Lung (tissue), 12 donors: ENCODE results near the gene LRCH3. TPM values are rescaled to one million over a fixed set of nuclear protein-coding genes. Genes with fewer than 3 reads are reported as not detected.

ENCODE experiments used
- ATAC-seq: fragments of 200-7000 bp; cut with Tn5 transposase; one replicate; pipeline ENCODE4 v1.9.1; 2020; ENCODE audit warnings: moderate number of reproducible peaks; ENCODE audit not compliant: insufficient read depth, low FRiP score
- DNase-seq, 3 donors: peaks; one replicate each; pipeline ENCODE4 v3.0.0-alpha.2; 2013 to 2017
- H3K27ac ChIP-seq, 2 donors: one replicate each; pipeline ENCODE4 v1.5.1; 2013; ENCODE audit warnings: mild to moderate bottlenecking in 2 of 2, moderate library complexity in 2 of 2, control low read depth in 1 of 2, inconsistent platforms in 1 of 2, low read depth in 1 of 2, low read length in 1 of 2
- H3K27me3 ChIP-seq, 3 donors: one replicate each; pipeline ENCODE4 v1.5.1; 2013; ENCODE audit warnings: low read length in 2 of 3; ENCODE audit not compliant: control insufficient read depth in 3 of 3, insufficient read depth in 3 of 3
- H3K36me3 ChIP-seq, 4 donors: one replicate each; pipeline ENCODE4 v1.5.1; 2013; ENCODE audit warnings: low read length in 4 of 4, mild to moderate bottlenecking in 1 of 4, moderate library complexity in 1 of 4; ENCODE audit not compliant: control insufficient read depth in 4 of 4, insufficient read depth in 4 of 4
- H3K4me1 ChIP-seq, 5 donors: one replicate each; pipeline ENCODE4 v1.5.1; 2013; ENCODE audit warnings: low read length in 5 of 5, mild to moderate bottlenecking in 2 of 5, moderate library complexity in 1 of 5; ENCODE audit not compliant: control insufficient read depth in 5 of 5, insufficient read depth in 5 of 5
- H3K4me3 ChIP-seq: one replicate; pipeline ENCODE4 v1.5.1; 2013; ENCODE audit warnings: mild to moderate bottlenecking, control low read depth, moderate library complexity
- H3K9ac ChIP-seq, 2 donors: one replicate each; pipeline ENCODE4 v1.5.1; 2013; ENCODE audit warnings: low read length in 2 of 2, control low read depth in 1 of 2; ENCODE audit not compliant: insufficient read depth in 1 of 2
- H3K9me3 ChIP-seq, 4 donors: one replicate each; pipeline ENCODE4 v1.5.1; 2013; ENCODE audit warnings: low read length in 3 of 4, mild to moderate bottlenecking in 1 of 4, moderate library complexity in 1 of 4; ENCODE audit not compliant: control insufficient read depth in 4 of 4, insufficient read depth in 3 of 4
- WGBS, 2 donors: extraction: QIAGEN DNeasy Blood & Tissue Kit; methylation state at CpG; one replicate each; pipeline ENCODE4 v1.1.7; 2013; 5-methylcytosine and 5-hydroxymethylcytosine counted together
- polyA plus RNA-seq, 2 donors: library from polyadenylated mRNA; stranded (reverse); fragments of 200-250 nt; gene quantifications; one replicate each; pipeline ENCODE4 v1.2.1, GENCODE V29; 2013
- total RNA-seq, 2 donors: library from RNA; depleted of rRNA in 1 of 2; stranded (reverse); fragments of >200 nt in 1 of 2; gene quantifications; one replicate each; pipeline ENCODE4 v1.2.1, GENCODE V29; 2014 to 2021
- TF ChIP-seq, protein P1 (sequence below): IDR thresholded peaks from 2 replicates; pipeline ENCODE4 v1.5.1; 2012; ENCODE audit warnings: mild to moderate bottlenecking; ENCODE audit errors: control extremely low read depth, extremely low read depth
- donor health status: control.
- donor health status: control.
- donor health status: Bipolar disorder and iron deficiency.
- donor health status: healthy.
- donor health status: DM: yes; HTN: yes; CAD: no.

The LRCH3 gene
- total and polyA plus RNA-seq, 4 donors = 7.7 to 228 (median 26.1) TPM

DNA sequence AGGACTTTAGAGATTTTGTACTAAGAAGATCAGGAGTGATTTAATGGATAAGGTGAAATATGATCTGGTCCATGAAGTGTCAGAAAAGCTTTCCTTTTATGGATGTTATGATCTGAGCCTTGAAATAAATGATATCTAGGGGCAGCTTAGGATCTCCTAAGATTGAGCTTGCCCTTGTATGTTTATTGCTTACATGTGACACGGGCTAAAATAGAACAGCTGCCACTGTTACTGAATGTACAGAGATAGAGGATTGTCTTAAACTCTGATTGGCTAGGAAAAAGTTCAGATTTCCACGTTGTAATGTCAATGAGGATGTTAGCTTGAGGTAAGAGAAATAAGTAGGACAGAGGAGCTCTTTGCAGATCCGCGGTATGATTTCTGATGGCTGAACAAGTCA lies 32.5 kb upstream of the LRCH3 start:
- Histone ChIP-seq H3K4me1 (peaks cover 0 to 16% (median 0%) of the 10 kb centered on the region in 5 donors), H3K9me3 (no peaks in the 10 kb centered on the region), H3K9ac (no peak overlapping the region), H3K36me3 (peaks cover 4 to 24% (median 19%) of the 10 kb centered on the region in 4 donors), H3K27me3 (no peaks in the 10 kb centered on the region), H3K4me3 (no peak overlapping the region), H3K27ac (no peak overlapping the region)
- DNase-seq = no peak
- 95 to 96% methylated on average over 4 of the region's 4 CpGs for WGBS, 2 donors
- TF ChIP-seq, protein P1, sequence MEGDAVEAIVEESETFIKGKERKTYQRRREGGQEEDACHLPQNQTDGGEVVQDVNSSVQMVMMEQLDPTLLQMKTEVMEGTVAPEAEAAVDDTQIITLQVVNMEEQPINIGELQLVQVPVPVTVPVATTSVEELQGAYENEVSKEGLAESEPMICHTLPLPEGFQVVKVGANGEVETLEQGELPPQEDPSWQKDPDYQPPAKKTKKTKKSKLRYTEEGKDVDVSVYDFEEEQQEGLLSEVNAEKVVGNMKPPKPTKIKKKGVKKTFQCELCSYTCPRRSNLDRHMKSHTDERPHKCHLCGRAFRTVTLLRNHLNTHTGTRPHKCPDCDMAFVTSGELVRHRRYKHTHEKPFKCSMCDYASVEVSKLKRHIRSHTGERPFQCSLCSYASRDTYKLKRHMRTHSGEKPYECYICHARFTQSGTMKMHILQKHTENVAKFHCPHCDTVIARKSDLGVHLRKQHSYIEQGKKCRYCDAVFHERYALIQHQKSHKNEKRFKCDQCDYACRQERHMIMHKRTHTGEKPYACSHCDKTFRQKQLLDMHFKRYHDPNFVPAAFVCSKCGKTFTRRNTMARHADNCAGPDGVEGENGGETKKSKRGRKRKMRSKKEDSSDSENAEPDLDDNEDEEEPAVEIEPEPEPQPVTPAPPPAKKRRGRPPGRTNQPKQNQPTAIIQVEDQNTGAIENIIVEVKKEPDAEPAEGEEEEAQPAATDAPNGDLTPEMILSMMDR = no peak
- no peak for ATAC-seq

DNA sequence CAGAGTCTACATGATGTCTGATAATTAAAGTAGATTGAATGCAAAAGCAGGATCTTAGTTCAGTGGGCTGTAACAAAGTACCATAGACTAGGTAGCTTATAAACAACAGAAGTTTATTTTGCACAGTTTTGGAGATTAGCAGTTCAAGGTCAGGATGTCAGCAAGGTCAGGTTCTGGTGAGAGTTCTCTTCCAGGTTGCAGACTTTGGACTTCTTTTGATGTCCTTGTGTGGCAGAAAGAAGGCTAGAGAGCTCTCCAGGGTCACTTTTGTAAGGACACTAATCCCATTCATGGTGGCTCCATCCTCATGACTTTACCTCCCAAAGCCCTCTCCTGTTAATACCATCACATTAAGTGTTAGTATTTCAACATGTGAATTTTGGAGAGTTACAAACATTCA lies 29.3 kb upstream of the LRCH3 start:
- no peak for ATAC-seq
- peaks cover 11 to 30% (median 21%) of the 10 kb centered on the region in 4 donors for H3K36me3 ChIP-seq
- no peaks in the 10 kb centered on the region for H3K9me3 ChIP-seq

DNA sequence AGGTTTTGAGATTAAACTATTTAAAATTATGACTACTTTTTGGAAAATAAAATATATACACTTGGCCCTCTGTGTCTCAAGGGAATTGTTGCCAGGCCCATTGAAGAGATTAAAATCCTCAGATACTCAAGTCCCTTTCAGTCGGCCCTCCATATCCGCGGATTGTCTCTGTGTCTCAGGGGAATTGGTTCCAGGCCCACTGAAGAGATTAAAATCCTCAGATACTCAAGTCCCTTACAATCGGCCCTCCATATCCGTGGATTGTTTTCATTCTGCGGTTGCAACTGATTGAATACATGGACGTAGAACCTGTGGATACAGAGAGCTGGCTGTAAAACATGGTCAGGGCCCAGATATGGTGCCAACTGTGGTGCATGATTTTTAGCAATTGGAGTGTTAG lies 15.7 kb upstream of the LRCH3 start:
- 91 to 93% methylated on average over 7 of the region's 7 CpGs for WGBS, 2 donors
- H3K4me1 ChIP-seq = no peaks in the 10 kb centered on the region
- H3K9me3 ChIP-seq = peaks cover 0 to 5% (median 0%) of the 10 kb centered on the region in 4 donors
- ATAC-seq (no peak), DNase-seq (no peak)
- TF ChIP-seq, protein P1 = no peak
- no peak overlapping the region for H3K9ac ChIP-seq
- H3K27ac ChIP-seq = no peak overlapping the region
- H3K27me3 ChIP-seq = no peaks in the 10 kb centered on the region
- no peak overlapping the region for H3K4me3 ChIP-seq
- peaks cover 31 to 56% (median 38%) of the 10 kb centered on the region in 4 donors for H3K36me3 ChIP-seq

More for the DNA sequence above, 29.3 kb upstream of the LRCH3 start:
- Histone ChIP-seq H3K4me1 (peaks cover 0 to 7% (median 0%) of the 10 kb centered on the region in 5 donors), H3K27ac (no peak overlapping the region), H3K27me3 (no peaks in the 10 kb centered on the region), H3K4me3 (no peak overlapping the region), H3K9ac (no peak overlapping the region)
- TF ChIP-seq, protein P1 = no peak
- DNase-seq = no peak

DNA sequence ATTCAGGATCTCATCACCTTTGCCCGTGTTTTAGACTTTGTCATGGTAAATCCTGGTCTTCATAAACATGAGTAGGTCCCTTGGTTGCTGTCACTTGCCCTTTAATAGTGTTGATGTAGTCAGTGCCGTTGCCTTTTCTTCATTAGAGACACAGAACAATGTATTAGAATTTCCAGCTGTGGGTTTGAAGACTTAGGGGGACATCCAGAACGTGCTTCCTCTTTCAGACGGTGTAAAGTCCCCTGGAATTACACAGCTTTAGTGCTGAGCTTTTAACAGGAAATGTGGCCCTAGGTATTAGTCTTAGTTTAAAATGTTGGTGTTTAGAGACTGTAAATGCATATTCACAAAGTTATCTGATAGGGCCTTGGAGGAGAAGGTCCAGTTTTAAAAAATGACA lies 8.8 kb upstream of the LRCH3 start:
- no peaks in the 10 kb centered on the region for H3K27me3 ChIP-seq
- 42 to 69% methylated on average over 4 of the region's 4 CpGs for WGBS, 2 donors
- H3K9me3 ChIP-seq = peaks cover 0 to 5% (median 0%) of the 10 kb centered on the region in 4 donors
- H3K4me1 ChIP-seq = no peaks in the 10 kb centered on the region
- no peak overlapping the region for H3K27ac ChIP-seq
- no peak overlapping the region for H3K4me3 ChIP-seq
- H3K9ac ChIP-seq = no peak overlapping the region
- ATAC-seq (no peak), DNase-seq (no peak)
- peaks cover 15 to 34% (median 24%) of the 10 kb centered on the region in 4 donors for H3K36me3 ChIP-seq
- TF ChIP-seq, protein P1 = no peak
